ENCODE results near the gene SPIRE2. TPM values are rescaled to one million over a fixed set of nuclear protein-coding genes. Genes with fewer than 3 reads are reported as not detected.

Gene SPIRE2
- total and polyA plus RNA-seq, 2 of the 13 experiments (the other 11 are each of a cell fraction or from before 2014, with no cell fraction given): 13.3 to 37.5 TPM

DNA sequence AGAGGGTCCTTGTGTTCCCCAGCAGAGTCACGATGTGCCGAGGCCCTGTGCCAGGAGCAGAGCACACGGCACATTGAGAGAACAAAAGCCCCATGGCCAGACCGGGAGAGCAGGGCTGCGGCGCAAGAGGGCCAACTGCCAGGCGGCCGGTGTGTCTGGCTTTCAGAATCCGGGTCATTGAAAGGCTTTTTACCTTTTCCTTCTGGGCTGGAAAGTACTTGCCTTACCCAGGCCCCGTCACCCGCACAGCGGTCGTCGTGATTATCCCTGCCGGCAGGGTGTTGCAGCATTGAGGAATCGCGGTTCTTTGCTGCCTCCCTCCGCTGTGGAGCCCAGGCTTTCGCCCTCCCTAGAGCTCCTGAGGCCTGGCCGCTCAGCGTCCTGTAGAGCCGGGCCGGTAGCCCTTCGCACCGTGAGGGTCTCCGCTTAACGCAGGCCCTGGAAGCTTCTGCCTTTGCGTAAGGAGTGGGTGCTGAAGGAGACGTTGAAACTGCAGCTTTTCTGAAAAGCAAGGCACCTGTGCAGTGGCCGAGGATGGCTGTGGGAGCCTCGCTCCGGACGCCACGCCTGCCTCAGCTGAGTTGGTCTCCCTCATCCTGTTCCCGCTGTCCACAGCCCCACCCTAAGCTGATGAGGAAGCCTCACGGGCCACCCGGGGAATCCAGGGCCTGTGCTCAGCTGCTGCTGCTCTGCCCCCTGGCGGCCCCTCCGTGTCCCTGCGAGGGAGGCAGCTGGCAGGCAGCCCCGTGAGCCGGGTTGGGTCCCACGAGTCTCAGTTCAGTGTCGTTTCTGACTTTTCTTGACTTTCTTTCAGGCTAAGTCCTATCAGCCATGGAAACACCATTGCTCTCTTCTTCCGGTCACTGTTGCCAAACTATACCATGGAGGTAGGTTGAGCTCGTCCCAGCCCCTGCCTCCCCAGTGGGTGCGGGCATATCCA is 81.8 kb downstream of the SPIRE2 start (continued):
- TF ChIP-seq, protein P1, sequence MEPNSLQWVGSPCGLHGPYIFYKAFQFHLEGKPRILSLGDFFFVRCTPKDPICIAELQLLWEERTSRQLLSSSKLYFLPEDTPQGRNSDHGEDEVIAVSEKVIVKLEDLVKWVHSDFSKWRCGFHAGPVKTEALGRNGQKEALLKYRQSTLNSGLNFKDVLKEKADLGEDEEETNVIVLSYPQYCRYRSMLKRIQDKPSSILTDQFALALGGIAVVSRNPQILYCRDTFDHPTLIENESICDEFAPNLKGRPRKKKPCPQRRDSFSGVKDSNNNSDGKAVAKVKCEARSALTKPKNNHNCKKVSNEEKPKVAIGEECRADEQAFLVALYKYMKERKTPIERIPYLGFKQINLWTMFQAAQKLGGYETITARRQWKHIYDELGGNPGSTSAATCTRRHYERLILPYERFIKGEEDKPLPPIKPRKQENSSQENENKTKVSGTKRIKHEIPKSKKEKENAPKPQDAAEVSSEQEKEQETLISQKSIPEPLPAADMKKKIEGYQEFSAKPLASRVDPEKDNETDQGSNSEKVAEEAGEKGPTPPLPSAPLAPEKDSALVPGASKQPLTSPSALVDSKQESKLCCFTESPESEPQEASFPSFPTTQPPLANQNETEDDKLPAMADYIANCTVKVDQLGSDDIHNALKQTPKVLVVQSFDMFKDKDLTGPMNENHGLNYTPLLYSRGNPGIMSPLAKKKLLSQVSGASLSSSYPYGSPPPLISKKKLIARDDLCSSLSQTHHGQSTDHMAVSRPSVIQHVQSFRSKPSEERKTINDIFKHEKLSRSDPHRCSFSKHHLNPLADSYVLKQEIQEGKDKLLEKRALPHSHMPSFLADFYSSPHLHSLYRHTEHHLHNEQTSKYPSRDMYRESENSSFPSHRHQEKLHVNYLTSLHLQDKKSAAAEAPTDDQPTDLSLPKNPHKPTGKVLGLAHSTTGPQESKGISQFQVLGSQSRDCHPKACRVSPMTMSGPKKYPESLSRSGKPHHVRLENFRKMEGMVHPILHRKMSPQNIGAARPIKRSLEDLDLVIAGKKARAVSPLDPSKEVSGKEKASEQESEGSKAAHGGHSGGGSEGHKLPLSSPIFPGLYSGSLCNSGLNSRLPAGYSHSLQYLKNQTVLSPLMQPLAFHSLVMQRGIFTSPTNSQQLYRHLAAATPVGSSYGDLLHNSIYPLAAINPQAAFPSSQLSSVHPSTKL (CRISPR knock-in tag; IDR thresholded peaks at IDR 0.05): no peak
- TF ChIP-seq CENPX (CRISPR knock-in tag; IDR thresholded peaks at IDR 0.05): no peak
- TF ChIP-seq, protein P2, sequence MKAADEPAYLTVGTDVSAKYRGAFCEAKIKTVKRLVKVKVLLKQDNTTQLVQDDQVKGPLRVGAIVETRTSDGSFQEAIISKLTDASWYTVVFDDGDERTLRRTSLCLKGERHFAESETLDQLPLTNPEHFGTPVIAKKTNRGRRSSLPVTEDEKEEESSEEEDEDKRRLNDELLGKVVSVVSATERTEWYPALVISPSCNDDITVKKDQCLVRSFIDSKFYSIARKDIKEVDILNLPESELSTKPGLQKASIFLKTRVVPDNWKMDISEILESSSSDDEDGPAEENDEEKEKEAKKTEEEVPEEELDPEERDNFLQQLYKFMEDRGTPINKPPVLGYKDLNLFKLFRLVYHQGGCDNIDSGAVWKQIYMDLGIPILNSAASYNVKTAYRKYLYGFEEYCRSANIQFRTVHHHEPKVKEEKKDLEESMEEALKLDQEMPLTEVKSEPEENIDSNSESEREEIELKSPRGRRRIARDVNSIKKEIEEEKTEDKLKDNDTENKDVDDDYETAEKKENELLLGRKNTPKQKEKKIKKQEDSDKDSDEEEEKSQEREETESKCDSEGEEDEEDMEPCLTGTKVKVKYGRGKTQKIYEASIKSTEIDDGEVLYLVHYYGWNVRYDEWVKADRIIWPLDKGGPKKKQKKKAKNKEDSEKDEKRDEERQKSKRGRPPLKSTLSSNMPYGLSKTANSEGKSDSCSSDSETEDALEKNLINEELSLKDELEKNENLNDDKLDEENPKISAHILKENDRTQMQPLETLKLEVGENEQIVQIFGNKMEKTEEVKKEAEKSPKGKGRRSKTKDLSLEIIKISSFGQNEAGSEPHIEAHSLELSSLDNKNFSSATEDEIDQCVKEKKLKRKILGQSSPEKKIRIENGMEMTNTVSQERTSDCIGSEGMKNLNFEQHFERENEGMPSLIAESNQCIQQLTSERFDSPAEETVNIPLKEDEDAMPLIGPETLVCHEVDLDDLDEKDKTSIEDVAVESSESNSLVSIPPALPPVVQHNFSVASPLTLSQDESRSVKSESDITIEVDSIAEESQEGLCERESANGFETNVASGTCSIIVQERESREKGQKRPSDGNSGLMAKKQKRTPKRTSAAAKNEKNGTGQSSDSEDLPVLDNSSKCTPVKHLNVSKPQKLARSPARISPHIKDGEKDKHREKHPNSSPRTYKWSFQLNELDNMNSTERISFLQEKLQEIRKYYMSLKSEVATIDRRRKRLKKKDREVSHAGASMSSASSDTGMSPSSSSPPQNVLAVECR (CRISPR knock-in tag; IDR thresholded peaks at IDR 0.05; ENCODE audit: borderline replicate concordance): peak; percentile 61; the same call in 1 of the 2 replicates
- TF ChIP-seq, protein P3, sequence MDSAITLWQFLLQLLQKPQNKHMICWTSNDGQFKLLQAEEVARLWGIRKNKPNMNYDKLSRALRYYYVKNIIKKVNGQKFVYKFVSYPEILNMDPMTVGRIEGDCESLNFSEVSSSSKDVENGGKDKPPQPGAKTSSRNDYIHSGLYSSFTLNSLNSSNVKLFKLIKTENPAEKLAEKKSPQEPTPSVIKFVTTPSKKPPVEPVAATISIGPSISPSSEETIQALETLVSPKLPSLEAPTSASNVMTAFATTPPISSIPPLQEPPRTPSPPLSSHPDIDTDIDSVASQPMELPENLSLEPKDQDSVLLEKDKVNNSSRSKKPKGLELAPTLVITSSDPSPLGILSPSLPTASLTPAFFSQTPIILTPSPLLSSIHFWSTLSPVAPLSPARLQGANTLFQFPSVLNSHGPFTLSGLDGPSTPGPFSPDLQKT (CRISPR knock-in tag; IDR thresholded peaks at IDR 0.05; ENCODE audit: borderline replicate concordance): no peak
- TF ChIP-seq, protein P4, sequence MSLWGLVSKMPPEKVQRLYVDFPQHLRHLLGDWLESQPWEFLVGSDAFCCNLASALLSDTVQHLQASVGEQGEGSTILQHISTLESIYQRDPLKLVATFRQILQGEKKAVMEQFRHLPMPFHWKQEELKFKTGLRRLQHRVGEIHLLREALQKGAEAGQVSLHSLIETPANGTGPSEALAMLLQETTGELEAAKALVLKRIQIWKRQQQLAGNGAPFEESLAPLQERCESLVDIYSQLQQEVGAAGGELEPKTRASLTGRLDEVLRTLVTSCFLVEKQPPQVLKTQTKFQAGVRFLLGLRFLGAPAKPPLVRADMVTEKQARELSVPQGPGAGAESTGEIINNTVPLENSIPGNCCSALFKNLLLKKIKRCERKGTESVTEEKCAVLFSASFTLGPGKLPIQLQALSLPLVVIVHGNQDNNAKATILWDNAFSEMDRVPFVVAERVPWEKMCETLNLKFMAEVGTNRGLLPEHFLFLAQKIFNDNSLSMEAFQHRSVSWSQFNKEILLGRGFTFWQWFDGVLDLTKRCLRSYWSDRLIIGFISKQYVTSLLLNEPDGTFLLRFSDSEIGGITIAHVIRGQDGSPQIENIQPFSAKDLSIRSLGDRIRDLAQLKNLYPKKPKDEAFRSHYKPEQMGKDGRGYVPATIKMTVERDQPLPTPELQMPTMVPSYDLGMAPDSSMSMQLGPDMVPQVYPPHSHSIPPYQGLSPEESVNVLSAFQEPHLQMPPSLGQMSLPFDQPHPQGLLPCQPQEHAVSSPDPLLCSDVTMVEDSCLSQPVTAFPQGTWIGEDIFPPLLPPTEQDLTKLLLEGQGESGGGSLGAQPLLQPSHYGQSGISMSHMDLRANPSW (CRISPR knock-in tag; IDR thresholded peaks at IDR 0.05; ENCODE audit: borderline replicate concordance): no peak
- no peak for TF ChIP-seq PAX8 (CRISPR knock-in tag; IDR thresholded peaks at IDR 0.05; ENCODE audit: borderline replicate concordance)
- TF ChIP-seq, protein P5, sequence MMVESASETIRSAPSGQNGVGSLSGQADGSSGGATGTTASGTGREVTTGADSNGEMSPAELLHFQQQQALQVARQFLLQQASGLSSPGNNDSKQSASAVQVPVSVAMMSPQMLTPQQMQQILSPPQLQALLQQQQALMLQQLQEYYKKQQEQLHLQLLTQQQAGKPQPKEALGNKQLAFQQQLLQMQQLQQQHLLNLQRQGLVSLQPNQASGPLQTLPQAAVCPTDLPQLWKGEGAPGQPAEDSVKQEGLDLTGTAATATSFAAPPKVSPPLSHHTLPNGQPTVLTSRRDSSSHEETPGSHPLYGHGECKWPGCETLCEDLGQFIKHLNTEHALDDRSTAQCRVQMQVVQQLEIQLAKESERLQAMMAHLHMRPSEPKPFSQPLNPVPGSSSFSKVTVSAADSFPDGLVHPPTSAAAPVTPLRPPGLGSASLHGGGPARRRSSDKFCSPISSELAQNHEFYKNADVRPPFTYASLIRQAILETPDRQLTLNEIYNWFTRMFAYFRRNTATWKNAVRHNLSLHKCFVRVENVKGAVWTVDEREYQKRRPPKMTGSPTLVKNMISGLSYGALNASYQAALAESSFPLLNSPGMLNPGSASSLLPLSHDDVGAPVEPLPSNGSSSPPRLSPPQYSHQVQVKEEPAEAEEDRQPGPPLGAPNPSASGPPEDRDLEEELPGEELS (CRISPR knock-in tag; IDR thresholded peaks at IDR 0.05): no peak
- peak; percentile 52; the same call in 1 of the 2 replicates for TF ChIP-seq ARHGAP35 (CRISPR knock-in tag; IDR thresholded peaks at IDR 0.05; ENCODE audit: borderline replicate concordance)
- no peak for TF ChIP-seq ZSCAN30 (CRISPR knock-in tag; IDR thresholded peaks at IDR 0.05)
- no peak for TF ChIP-seq JDP2 (CRISPR knock-in tag; IDR thresholded peaks at IDR 0.05; ENCODE audit: borderline replicate concordance)

All from HepG2 (cell line).